HG02885 (cell line): ENCODE measurements around the gene IFNAR1.
A peak's percentile ranks its signal among the peaks of the same experiment; 100 is the strongest.

Experiments used
- ATAC-seq: cut with Tn5 transposase; IDR thresholded peaks from one replicate; pipeline ENCODE4 v1.9.1; 2021; ENCODE audit warnings: mild to moderate bottlenecking; ENCODE audit not compliant: unreplicated experiment, poor library complexity

Gene IFNAR1

DNA sequence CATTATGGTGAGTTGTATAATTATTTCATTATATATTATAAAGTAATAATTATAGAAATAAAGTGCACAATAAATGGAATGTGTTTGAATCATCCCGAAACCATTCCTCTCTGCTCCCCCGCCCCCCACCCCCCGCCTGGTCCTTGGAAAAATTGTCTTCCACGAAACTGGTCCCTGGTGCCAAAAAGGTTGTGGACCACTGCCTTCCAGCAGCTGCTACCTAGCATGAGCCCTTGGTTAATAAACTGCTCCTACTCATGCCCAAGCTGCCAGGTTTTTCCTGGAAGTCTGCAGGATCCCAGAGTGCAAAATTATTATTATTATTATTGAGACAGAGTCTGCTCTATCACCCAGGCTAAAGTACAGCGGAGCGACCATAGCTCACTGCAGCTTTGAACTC lies 71.7 kb downstream of the IFNAR1 start:
- no peak for ATAC-seq

GRCh38 chr21:33396951-33397350 lies 72.2 kb downstream of the IFNAR1 start:
- ATAC-seq = no peak

GRCh38 chr21:33397717-33398116 lies 72.9 kb downstream of the IFNAR1 start:
- ATAC-seq = no peak

DNA sequence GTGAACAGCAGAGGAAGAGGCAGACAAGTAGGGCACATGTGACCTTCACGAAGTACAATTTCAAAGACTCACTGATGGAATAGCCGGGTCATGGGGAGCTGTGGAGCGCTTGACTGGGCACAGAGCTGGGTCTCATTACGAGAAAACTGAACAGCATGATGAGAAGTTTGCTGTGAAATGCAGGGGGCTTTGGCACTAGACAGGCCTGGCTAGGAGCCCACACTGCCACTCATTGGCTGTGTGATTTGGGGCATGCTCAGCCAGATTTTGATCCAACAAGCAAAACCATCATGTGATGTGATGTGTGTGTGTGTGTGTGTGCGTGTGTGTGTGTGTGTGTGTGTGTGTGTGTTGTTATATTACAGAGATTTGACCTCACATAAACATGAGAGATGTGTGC lies 73.6 kb downstream of the IFNAR1 start:
- ATAC-seq = no peak

GRCh38 chr21:33401630-33401992 lies 76.8 kb downstream of the IFNAR1 start:
- no peak for ATAC-seq

- ATAC-seq = no peak
Observed at GRCh38 chr21:33402001-33402979, 77.5 kb downstream of the IFNAR1 start.

DNA sequence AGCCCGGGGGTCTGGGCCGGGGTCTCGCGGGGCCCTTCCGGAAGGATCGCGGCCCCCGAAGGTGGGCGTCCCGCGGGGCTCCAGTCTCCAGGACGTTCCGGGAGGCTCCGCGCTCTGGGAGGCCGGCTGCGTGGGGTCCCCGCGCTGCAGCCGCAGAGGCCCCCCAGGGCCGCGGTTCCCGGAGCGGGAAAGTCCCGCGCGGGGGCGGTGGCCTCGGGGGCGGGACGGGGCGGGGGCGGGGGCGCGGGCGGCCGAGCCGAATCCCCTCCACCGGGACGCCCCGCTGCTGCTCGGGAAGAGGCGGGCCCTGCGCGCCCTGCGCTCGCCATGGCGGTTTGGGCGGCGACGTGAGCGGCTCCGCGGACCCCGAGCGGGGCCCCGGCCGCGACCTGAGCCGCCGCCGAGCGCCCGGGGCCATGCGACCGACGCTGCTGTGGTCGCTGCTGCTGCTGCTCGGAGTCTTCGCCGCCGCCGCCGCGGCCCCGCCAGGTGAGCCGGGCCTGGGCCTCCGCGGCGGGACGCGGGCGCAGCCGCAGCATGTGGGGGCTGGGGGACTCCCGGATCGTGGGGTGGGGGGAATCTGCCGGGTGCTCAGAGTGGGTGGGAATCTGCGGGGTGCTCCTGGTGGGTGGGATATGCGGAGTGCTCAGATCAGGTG lies 78.5 kb downstream of the IFNAR1 start, which contains the start of gene IFNGR2:
TSS of gene IFNGR2 (plus strand) at position 286 of the 658 bp plus-strand sequence. CDS start at position 417, 131 bp downstream.
- peak; percentile 56 for ATAC-seq

GRCh38 chr21:33403786-33404585 lies 79.2 kb downstream of the IFNAR1 start:
- peak; percentile 38 for ATAC-seq

- no peak for ATAC-seq
Observed at GRCh38 chr21:33406493-33406892, 81.7 kb downstream of the IFNAR1 start.
